RWPE2 (cell line): ENCODE data around the gene RNGTT.

Experiments
- ATAC-seq: fragments of 200-7000 bp; cut with Tn5 transposase; 3 replicates; pipeline ENCODE4 v1.9.1; 2021; ENCODE audit warnings: low read depth
- DNase-seq: peaks from one replicate; pipeline ENCODE4 v3.0.0-alpha.2; 2020; ENCODE audit warnings: low spot score
- H3K27ac ChIP-seq: fragments of 450-650 bp; 2 replicates; pipeline ENCODE4 v1.5.1; 2017; ENCODE audit warnings: mild to moderate bottlenecking; ENCODE audit not compliant: poor library complexity, severe bottlenecking
- H3K27me3 ChIP-seq: fragments of 250-450 bp; sonication (Bioruptor Pico); 2 replicates; pipeline ENCODE4 v1.5.1; 2021; ENCODE audit warnings: mild to moderate bottlenecking, moderate library complexity; ENCODE audit not compliant: insufficient read depth, poor library complexity, severe bottlenecking
- H3K36me3 ChIP-seq: fragments of 250-450 bp; sonication (Bioruptor Pico); 2 replicates; pipeline ENCODE4 v1.5.1; 2020; ENCODE audit warnings: low read depth, mild to moderate bottlenecking, moderate library complexity
- H3K4me1 ChIP-seq: fragments of 250-450 bp; sonication (Bioruptor Pico); 2 replicates; pipeline ENCODE4 v1.5.1; 2021; ENCODE audit warnings: mild to moderate bottlenecking, moderate library complexity; ENCODE audit not compliant: insufficient read depth, poor library complexity, severe bottlenecking
- H3K4me3 ChIP-seq: fragments of 250-450 bp; sonication (Bioruptor Pico); 2 replicates; pipeline ENCODE4 v1.5.1; 2021; ENCODE audit warnings: mild to moderate bottlenecking, moderate library complexity; ENCODE audit not compliant: severe bottlenecking
- H3K9me3 ChIP-seq: fragments of 250-450 bp; sonication (Bioruptor Pico); 2 replicates; pipeline ENCODE4 v1.5.1; 2021; ENCODE audit warnings: mild to moderate bottlenecking, moderate library complexity; ENCODE audit not compliant: severe bottlenecking
- CTCF ChIP-seq: fragments of 450-650 bp; IDR thresholded peaks from one replicate; pipeline ENCODE4 v1.5.1; 2017; ENCODE audit warnings: mild to moderate bottlenecking, moderate library complexity; ENCODE audit not compliant: poor library complexity, severe bottlenecking

Gene RNGTT

DNA sequence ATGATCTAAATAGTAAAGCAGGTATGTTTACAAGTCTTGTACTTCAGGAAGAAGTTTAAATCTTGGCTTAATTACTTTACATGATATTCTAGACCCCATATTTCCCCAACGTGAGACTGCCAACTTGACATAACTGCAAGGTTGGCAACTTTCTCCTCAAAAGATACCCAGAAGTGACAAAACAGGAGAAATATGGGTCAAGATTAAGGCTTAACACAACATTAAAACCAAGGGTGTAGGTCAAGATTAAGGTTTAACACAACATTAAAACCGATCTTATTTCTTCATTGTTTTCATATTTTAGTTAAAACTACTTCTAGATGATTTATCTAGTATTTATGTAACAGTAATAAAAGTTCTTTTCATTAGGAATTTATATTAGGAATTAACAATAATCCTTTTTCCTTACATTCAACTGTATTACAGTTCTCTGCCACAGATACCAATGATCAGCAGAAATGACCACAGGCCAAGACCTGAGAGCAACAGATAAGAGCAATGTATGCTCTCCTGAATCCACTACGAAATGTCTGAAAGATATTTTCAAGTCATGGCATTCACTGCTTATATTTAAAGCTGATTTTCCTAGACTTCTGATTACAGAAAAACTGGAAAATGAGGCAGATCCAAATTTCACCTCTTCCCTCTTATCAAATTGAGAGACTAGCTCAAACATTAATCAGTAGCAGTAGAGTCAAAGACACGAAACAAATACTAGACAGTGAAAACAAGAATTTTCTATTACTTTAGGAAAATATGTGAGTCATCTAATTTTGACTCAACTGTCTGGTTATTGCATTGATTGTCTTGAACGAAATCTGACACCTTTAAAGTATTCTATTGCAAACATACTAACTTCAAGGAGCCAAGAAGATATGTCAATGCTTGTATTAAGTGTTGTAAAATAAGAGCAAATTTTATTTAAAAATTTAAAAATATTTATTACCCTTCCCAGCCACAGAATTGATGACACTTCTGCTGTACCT is 72.3 kb downstream of the RNGTT start:
- TF ChIP-seq CTCF = no peak
- ATAC-seq = peak; percentile 77
- DNase-seq = no peak
- peak overlapping the region; percentile 24 for H3K27ac ChIP-seq
- no peak overlapping the region for H3K4me3 ChIP-seq
- H3K27me3 ChIP-seq = no peaks in the 10 kb centered on the region
- peaks cover 34% of the 10 kb centered on the region for H3K36me3 ChIP-seq
- peaks cover 14% of the 10 kb centered on the region for H3K4me1 ChIP-seq
- no peaks in the 10 kb centered on the region for H3K9me3 ChIP-seq

GRCh38 chr6:88890394-88890793 is 73.0 kb downstream of the RNGTT start:
- DNase-seq (no peak), ATAC-seq (no peak)
- H3K4me1 ChIP-seq = peaks cover 14% of the 10 kb centered on the region
- peaks cover 34% of the 10 kb centered on the region for H3K36me3 ChIP-seq
- no peak for TF ChIP-seq CTCF
- H3K27me3 ChIP-seq = no peaks in the 10 kb centered on the region
- H3K27ac ChIP-seq = no peak overlapping the region
- no peak overlapping the region for H3K4me3 ChIP-seq
- H3K9me3 ChIP-seq = no peaks in the 10 kb centered on the region

GRCh38 chr6:88884361-88884760 is 79.1 kb downstream of the RNGTT start:
- Histone ChIP-seq H3K4me1 (no peaks in the 10 kb centered on the region), H3K36me3 (peaks cover 23% of the 10 kb centered on the region), H3K27ac (no peak overlapping the region), H3K27me3 (no peaks in the 10 kb centered on the region), H3K4me3 (no peak overlapping the region), H3K9me3 (no peaks in the 10 kb centered on the region)
- ATAC-seq (no peak), DNase-seq (no peak)
- no peak for TF ChIP-seq CTCF

- DNase-seq (no peak), ATAC-seq (no peak)
These were observed 80.9 kb downstream of the RNGTT start for GRCh38 chr6:88882536-88882935.

More at GRCh38 chr6:88882536-88882935, 80.9 kb downstream of the RNGTT start:
- no peak overlapping the region for H3K4me3 ChIP-seq
- no peaks in the 10 kb centered on the region for H3K27me3 ChIP-seq
- no peak overlapping the region for H3K27ac ChIP-seq
- TF ChIP-seq CTCF = no peak
- H3K9me3 ChIP-seq = no peaks in the 10 kb centered on the region
- H3K36me3 ChIP-seq = peaks cover 9% of the 10 kb centered on the region
- no peaks in the 10 kb centered on the region for H3K4me1 ChIP-seq
